ENCODE results near the gene CNTN1. TPM values are rescaled to one million over a fixed set of nuclear protein-coding genes. Genes with fewer than 3 reads are reported as not detected.

Gene CNTN1
- total RNA-seq, 1 donor from 2014 or later: 0.46 TPM

DNA sequence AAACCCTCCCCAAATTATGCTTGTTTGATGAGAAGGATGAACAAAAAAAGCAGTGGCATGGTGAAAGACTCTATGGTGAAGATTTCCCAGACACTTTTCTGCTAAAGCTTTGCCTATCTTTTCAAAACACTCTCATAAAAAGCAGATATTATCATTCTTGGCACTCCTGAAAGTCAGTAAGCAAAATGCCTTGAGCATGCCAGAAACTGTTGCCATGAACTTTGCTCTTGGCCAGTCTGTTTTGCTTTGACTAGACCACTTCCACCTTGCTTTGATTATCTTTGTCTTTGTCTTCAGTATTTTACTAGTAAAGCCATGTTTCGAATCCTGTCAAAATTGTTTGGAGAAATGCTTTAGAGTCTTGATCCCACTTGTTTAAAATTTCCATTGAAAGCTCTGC lies 110.4 kb downstream of the CNTN1 start:
- Mint-ChIP-seq H3K4me1 (ENCODE audit: unreplicated experiment) (no peaks in the 10 kb centered on the region), H3K36me3 (ENCODE audit: low read depth, unreplicated experiment) (no peaks in the 10 kb centered on the region), H3K9me3 (ENCODE audit: unreplicated experiment) (no peaks in the 10 kb centered on the region), H3K27me3 (ENCODE audit: unreplicated experiment) (no peaks in the 10 kb centered on the region), H3K27ac (ENCODE audit: unreplicated experiment) (no peak overlapping the region), H3K4me3 (ENCODE audit: unreplicated experiment) (no peak overlapping the region)
- no peak for DNase-seq (ENCODE audit: low spot score)
- TF ChIP-seq, protein P1, sequence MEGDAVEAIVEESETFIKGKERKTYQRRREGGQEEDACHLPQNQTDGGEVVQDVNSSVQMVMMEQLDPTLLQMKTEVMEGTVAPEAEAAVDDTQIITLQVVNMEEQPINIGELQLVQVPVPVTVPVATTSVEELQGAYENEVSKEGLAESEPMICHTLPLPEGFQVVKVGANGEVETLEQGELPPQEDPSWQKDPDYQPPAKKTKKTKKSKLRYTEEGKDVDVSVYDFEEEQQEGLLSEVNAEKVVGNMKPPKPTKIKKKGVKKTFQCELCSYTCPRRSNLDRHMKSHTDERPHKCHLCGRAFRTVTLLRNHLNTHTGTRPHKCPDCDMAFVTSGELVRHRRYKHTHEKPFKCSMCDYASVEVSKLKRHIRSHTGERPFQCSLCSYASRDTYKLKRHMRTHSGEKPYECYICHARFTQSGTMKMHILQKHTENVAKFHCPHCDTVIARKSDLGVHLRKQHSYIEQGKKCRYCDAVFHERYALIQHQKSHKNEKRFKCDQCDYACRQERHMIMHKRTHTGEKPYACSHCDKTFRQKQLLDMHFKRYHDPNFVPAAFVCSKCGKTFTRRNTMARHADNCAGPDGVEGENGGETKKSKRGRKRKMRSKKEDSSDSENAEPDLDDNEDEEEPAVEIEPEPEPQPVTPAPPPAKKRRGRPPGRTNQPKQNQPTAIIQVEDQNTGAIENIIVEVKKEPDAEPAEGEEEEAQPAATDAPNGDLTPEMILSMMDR (IDR thresholded peaks at IDR 0.05; ENCODE audit: unreplicated experiment): no peak

DNA sequence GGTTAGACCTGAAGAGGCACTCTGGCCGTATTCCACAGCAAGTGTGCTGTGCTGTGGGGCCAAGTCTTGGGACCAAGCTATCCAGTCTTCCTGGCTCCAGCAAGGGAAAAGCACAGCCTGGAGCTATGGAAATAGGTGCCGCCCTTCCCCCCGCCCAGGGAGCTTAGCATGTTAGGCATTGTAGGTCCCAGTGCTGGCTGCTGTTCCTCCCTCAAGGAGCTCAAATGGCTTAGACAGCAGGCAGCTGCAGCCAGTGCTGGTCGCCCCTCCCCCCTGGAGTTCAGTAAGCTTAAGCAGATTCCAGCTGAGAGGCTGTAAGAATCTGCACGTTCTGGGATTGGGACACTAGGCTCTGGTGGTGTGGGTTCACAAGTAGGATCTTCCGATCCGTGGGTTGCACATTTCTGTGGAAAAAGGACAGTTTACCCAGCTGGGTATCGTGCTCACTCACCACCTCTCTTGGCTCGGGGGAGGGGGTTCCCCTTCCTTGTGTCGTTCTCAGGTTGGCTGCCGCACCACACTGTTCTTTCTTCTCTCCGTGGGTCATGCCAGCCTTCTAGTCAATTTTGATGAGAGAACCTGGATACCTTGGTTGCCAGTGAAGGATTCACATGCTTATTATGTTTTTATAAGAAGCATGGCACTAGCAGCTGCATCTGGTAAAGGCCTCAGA lies 127.3 kb downstream of the CNTN1 start:
- Mint-ChIP-seq H3K27ac (ENCODE audit: unreplicated experiment) (no peak overlapping the region), H3K27me3 (ENCODE audit: unreplicated experiment) (no peaks in the 10 kb centered on the region), H3K36me3 (ENCODE audit: low read depth, unreplicated experiment) (no peaks in the 10 kb centered on the region), H3K9me3 (ENCODE audit: unreplicated experiment) (no peaks in the 10 kb centered on the region), H3K4me3 (ENCODE audit: unreplicated experiment) (no peak overlapping the region), H3K4me1 (ENCODE audit: unreplicated experiment) (no peaks in the 10 kb centered on the region)
- peak; percentile 9 for DNase-seq (ENCODE audit: low spot score)
- TF ChIP-seq, protein P1 (IDR thresholded peaks at IDR 0.05; ENCODE audit: unreplicated experiment): no peak

DNA sequence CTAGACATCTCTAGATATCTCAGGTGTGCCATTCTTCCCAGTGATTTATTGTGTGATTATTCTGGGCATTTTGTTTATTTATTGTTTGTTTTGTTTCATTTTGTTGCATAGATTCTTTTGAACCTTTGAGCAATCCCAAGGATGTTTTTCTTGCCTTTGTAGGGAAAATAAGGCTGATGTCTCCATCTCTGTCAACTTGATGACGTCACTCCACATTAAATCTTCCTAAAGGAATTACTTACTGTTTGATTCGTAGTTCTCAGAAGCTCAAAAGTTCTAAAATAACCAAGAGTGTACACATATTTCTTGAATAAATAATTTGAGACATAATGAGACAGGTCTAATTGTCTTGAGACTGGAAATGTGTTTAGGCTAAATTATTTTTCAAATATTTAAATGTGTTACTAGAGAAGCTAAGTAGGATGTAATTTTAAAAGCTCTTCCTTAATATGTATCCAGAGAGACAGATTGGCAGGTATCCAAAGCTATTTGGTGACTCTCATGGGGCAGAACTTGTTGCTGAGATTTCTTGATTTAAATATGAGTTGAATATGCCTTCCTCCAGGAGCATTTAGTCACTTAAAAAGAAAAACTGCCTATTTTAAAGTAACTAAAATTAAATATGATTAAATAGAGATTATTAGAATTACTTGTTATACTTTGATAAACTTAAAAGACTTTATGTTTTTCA lies 128.7 kb downstream of the CNTN1 start:
- Mint-ChIP-seq H3K9me3 (ENCODE audit: unreplicated experiment) (no peaks in the 10 kb centered on the region), H3K36me3 (ENCODE audit: low read depth, unreplicated experiment) (no peaks in the 10 kb centered on the region), H3K4me3 (ENCODE audit: unreplicated experiment) (no peak overlapping the region), H3K4me1 (ENCODE audit: unreplicated experiment) (no peaks in the 10 kb centered on the region), H3K27ac (ENCODE audit: unreplicated experiment) (no peak overlapping the region), H3K27me3 (ENCODE audit: unreplicated experiment) (no peaks in the 10 kb centered on the region)
- TF ChIP-seq, protein P1 (IDR thresholded peaks at IDR 0.05; ENCODE audit: unreplicated experiment): no peak
- no peak for DNase-seq (ENCODE audit: low spot score)

DNA sequence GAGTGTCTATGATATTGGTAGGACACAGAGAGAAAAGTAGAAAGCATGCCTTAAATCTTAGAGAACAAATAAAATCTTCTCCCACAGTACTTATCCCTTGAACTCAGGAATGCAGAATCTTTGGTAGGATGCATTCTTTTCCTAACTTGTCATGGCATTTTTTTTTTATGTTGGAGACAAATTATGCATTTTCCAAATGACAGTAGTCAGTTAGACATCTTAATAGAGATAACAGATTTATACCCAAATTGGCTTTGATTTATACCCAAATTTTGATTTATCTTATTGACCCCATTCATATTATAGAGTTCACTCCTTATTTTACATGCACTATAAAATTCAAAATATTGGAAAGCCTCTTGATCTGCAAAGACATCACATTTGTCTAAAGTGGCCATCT lies 132.9 kb downstream of the CNTN1 start:
- no peaks in the 10 kb centered on the region for H3K27me3 Mint-ChIP-seq (ENCODE audit: unreplicated experiment)
- H3K36me3 Mint-ChIP-seq (ENCODE audit: low read depth, unreplicated experiment): no peaks in the 10 kb centered on the region
- TF ChIP-seq, protein P1 (IDR thresholded peaks at IDR 0.05; ENCODE audit: unreplicated experiment): no peak
- no peaks in the 10 kb centered on the region for H3K9me3 Mint-ChIP-seq (ENCODE audit: unreplicated experiment)
- no peaks in the 10 kb centered on the region for H3K4me1 Mint-ChIP-seq (ENCODE audit: unreplicated experiment)
- no peak overlapping the region for H3K4me3 Mint-ChIP-seq (ENCODE audit: unreplicated experiment)
- no peak for DNase-seq (ENCODE audit: low spot score)
- H3K27ac Mint-ChIP-seq (ENCODE audit: unreplicated experiment): no peak overlapping the region

Measured in endothelial cell (in vitro differentiated cells).